Liver (tissue), 3 donors: Measurements from ENCODE around the gene CALML5.

ENCODE experiments used
- CTCF ChIP-seq: fragments of 150-350 bp; IDR thresholded peaks from 2 replicates; pipeline ENCODE4 v1.5.1; 2017; ENCODE audit warnings: improper control_type of control experiment, low read depth, low read length; ENCODE audit not compliant: missing input control
- EGR1 ChIP-seq, 2 donors: IDR thresholded peaks; 2 replicates each; pipeline ENCODE4 v1.6.1; 2016 to 2018; ENCODE audit warnings: antibody characterized with exemption in 2 of 2, low read depth in 2 of 2
- FOXA1 ChIP-seq: IDR thresholded peaks from 2 replicates; pipeline ENCODE4 v1.6.1; 2016; ENCODE audit warnings: antibody characterized with exemption
- JUND ChIP-seq, 2 donors: IDR thresholded peaks; 2 replicates each; pipeline ENCODE4 v1.6.1; 2016; ENCODE audit warnings: antibody characterized with exemption in 2 of 2
- NR2F2 ChIP-seq: IDR thresholded peaks from 2 replicates; pipeline ENCODE4 v1.6.1; 2016; ENCODE audit warnings: antibody characterized with exemption
- RAD21 ChIP-seq, 2 donors: IDR thresholded peaks; 2 replicates each; pipeline ENCODE4 v1.6.1; 2016; ENCODE audit warnings: antibody characterized with exemption in 2 of 2, mild to moderate bottlenecking in 2 of 2
- SP1 ChIP-seq: IDR thresholded peaks from 2 replicates; pipeline ENCODE4 v1.6.1; 2018; ENCODE audit warnings: antibody characterized with exemption, mild to moderate bottlenecking
- TAF1 ChIP-seq: conservative IDR thresholded peaks from 2 replicates; pipeline ENCODE4 v1.6.1; 2016; ENCODE audit warnings: antibody characterized with exemption, mild to moderate bottlenecking
- YY1 ChIP-seq: IDR thresholded peaks from 2 replicates; pipeline ENCODE4 v1.6.1; 2016; ENCODE audit warnings: antibody characterized with exemption, mild to moderate bottlenecking
- TF ChIP-seq, protein P1 (sequence below): IDR thresholded peaks from 2 replicates; pipeline ENCODE4 v1.6.1; 2016; ENCODE audit warnings: antibody characterized with exemption
- TF ChIP-seq, protein P2 (sequence below): IDR thresholded peaks from 2 replicates; pipeline ENCODE4 v1.6.1; 2016; ENCODE audit warnings: antibody characterized with exemption
- TF ChIP-seq, protein P3 (sequence below): IDR thresholded peaks from 2 replicates; pipeline ENCODE4 v1.6.1; 2016; ENCODE audit warnings: antibody characterized with exemption, mild to moderate bottlenecking
- donor health status: healthy.
- donor health status: healthy.

DNA sequence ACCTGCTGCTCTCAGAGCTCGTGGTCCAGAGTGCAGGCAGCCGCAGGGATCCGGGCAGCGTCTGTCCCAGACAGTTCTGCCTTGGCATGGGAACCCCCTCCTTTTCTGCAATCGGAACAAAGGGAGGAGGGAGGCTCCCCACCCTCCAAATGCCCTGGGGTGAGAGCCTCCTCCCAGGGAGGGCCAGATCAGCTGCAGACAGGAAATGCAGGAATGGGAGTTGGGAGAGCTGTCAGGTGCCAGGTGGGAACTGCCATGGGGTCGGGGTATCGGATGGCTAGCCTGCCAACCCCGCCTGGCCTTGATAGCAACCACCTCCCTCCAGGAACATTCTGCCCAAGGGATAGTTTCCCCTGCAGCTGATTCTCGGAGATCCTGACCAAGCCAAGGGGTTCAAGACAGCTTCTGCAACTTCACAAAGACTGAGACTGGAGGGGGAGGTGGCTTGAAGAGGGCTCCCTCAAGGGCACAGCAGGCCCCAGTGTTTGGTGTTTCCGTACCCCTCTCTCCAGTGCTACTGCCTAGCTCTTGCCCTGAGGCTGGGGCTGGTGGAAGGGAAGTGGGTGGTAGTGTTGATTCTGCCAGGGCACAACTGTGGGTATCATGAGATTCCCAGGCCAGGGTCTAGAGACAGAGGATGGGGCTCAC is at the start of gene CALML5:
- TF ChIP-seq CTCF (no peak), FOXA1 (no peak), JUND (IDR thresholded peaks at IDR 0.05) (no peak), TAF1 (no peak), RAD21 (IDR thresholded peaks at IDR 0.05) (no peak), YY1 (no peak), NR2F2 (no peak), EGR1 (IDR thresholded peaks at IDR 0.05; ENCODE audit: low read depth in 2 of 2) (no peak), SP1 (no peak)
- TF ChIP-seq, protein P1, sequence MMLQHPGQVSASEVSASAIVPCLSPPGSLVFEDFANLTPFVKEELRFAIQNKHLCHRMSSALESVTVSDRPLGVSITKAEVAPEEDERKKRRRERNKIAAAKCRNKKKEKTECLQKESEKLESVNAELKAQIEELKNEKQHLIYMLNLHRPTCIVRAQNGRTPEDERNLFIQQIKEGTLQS = no peak
- TF ChIP-seq, protein P2, sequence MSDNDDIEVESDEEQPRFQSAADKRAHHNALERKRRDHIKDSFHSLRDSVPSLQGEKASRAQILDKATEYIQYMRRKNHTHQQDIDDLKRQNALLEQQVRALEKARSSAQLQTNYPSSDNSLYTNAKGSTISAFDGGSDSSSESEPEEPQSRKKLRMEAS = no peak
- TF ChIP-seq, protein P3, sequence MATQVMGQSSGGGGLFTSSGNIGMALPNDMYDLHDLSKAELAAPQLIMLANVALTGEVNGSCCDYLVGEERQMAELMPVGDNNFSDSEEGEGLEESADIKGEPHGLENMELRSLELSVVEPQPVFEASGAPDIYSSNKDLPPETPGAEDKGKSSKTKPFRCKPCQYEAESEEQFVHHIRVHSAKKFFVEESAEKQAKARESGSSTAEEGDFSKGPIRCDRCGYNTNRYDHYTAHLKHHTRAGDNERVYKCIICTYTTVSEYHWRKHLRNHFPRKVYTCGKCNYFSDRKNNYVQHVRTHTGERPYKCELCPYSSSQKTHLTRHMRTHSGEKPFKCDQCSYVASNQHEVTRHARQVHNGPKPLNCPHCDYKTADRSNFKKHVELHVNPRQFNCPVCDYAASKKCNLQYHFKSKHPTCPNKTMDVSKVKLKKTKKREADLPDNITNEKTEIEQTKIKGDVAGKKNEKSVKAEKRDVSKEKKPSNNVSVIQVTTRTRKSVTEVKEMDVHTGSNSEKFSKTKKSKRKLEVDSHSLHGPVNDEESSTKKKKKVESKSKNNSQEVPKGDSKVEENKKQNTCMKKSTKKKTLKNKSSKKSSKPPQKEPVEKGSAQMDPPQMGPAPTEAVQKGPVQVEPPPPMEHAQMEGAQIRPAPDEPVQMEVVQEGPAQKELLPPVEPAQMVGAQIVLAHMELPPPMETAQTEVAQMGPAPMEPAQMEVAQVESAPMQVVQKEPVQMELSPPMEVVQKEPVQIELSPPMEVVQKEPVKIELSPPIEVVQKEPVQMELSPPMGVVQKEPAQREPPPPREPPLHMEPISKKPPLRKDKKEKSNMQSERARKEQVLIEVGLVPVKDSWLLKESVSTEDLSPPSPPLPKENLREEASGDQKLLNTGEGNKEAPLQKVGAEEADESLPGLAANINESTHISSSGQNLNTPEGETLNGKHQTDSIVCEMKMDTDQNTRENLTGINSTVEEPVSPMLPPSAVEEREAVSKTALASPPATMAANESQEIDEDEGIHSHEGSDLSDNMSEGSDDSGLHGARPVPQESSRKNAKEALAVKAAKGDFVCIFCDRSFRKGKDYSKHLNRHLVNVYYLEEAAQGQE = no peak
